ENCODE results near the gene RASGRP4.
"Not testable (repeated sequence)": the region's sequence is repeated elsewhere in the genome, so short reads cannot be mapped to it uniquely, and the experiment has no call there.

RASGRP4 gene

DNA sequence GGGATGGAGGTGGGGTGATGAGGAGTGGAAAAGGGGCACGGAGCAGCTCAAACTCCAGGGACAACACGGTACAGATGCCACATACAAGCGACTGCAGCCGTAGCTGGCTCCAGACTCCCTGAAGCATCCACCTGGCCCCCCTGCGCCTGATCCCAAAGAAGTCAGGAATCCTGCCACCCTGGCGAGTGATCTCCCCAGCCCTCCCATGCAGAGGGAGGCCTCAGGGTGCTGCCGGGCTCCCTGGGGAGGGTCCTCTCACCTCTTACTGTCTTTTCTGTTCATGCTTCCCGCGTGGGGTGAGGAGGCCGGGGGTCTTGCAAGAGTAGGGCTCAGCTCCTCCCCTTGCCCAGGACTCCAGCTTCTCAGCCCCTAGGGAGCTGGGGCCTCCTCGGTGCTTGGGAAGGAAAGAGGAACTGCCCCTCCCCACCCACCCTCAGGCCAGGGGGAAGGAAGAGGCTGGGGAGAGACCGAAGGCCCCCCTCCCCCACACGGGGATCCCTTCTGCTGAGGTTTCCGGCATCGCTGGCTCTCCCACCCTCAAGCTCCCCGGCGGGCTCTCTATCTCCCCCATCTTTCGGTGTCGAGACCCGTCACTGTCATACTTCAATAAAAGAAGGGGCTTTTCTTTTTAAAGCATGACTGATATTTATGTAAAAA, at the start of gene RASGRP4:
Gene RASGRP4, minus strand, starts transcription at position 410 of the 657 bp plus-strand sequence. Its CDS starts 128 bp downstream, at position 282.
- no peak within 1 kb of the TSS for H3K27ac ChIP-seq (ENCODE audit: low read length)
- H3K4me1 ChIP-seq (ENCODE audit: insufficient read depth, low read length) = peaks cover 4% of the 10 kb centered on the region; the same call in 1 of the 2 replicates
- H3K27me3 ChIP-seq (ENCODE audit: insufficient read depth, low read length) = no peaks in the 10 kb centered on the region
- no peaks in the 10 kb centered on the region for H3K36me3 ChIP-seq (ENCODE audit: insufficient read depth, low read depth, low read length)
- H3K9me3 ChIP-seq (ENCODE audit: insufficient read depth, low read depth, low read length) = no peaks in the 10 kb centered on the region
- H3K9ac ChIP-seq (ENCODE audit: low read depth, low read length) = 0 out of 2 replicates have a peak within 1 kb of the TSS, but pooled peaks have one; percentile 16
- no peak within 1 kb of the TSS for H3K4me3 ChIP-seq (ENCODE audit: low read length)

GRCh38 chr19:38475176-38475575, 49.2 kb upstream of the RASGRP4 start:
- no peak overlapping the region for H3K27ac ChIP-seq (ENCODE audit: low read length)
- no peak overlapping the region for H3K9ac ChIP-seq (ENCODE audit: low read depth, low read length)
- H3K27me3 ChIP-seq (ENCODE audit: insufficient read depth, low read length) = no peaks in the 10 kb centered on the region
- H3K4me1 ChIP-seq (ENCODE audit: insufficient read depth, low read length) = no peaks in the 10 kb centered on the region
- peaks cover 40% of the 10 kb centered on the region; the same call in 1 of the 2 replicates for H3K36me3 ChIP-seq (ENCODE audit: insufficient read depth, low read depth, low read length)
- H3K4me3 ChIP-seq (ENCODE audit: low read length) = no peak overlapping the region
- H3K9me3 ChIP-seq (ENCODE audit: insufficient read depth, low read depth, low read length) = no peaks in the 10 kb centered on the region

GRCh38 chr19:38473201-38473600, 47.2 kb upstream of the RASGRP4 start:
- no peak overlapping the region for H3K9ac ChIP-seq (ENCODE audit: low read depth, low read length)
- peaks cover 47% of the 10 kb centered on the region for H3K36me3 ChIP-seq (ENCODE audit: insufficient read depth, low read depth, low read length)
- no peaks in the 10 kb centered on the region for H3K9me3 ChIP-seq (ENCODE audit: insufficient read depth, low read depth, low read length)
- H3K27me3 ChIP-seq (ENCODE audit: insufficient read depth, low read length) = no peaks in the 10 kb centered on the region
- H3K4me1 ChIP-seq (ENCODE audit: insufficient read depth, low read length) = no peaks in the 10 kb centered on the region
- no peak overlapping the region for H3K4me3 ChIP-seq (ENCODE audit: low read length)
- no peak overlapping the region for H3K27ac ChIP-seq (ENCODE audit: low read length)

- H3K9me3 ChIP-seq (ENCODE audit: insufficient read depth, low read depth, low read length); H3K4me1 ChIP-seq (ENCODE audit: insufficient read depth, low read length); H3K9ac ChIP-seq (ENCODE audit: low read depth, low read length); H3K27ac ChIP-seq (ENCODE audit: low read length); H3K27me3 ChIP-seq (ENCODE audit: insufficient read depth, low read length); H3K4me3 ChIP-seq (ENCODE audit: low read length): not testable (repeated sequence)
- peaks cover 52% of the 10 kb centered on the region for H3K36me3 ChIP-seq (ENCODE audit: insufficient read depth, low read depth, low read length)
These were observed 46.7 kb upstream of the RASGRP4 start for GRCh38 chr19:38472725-38473124.

DNA sequence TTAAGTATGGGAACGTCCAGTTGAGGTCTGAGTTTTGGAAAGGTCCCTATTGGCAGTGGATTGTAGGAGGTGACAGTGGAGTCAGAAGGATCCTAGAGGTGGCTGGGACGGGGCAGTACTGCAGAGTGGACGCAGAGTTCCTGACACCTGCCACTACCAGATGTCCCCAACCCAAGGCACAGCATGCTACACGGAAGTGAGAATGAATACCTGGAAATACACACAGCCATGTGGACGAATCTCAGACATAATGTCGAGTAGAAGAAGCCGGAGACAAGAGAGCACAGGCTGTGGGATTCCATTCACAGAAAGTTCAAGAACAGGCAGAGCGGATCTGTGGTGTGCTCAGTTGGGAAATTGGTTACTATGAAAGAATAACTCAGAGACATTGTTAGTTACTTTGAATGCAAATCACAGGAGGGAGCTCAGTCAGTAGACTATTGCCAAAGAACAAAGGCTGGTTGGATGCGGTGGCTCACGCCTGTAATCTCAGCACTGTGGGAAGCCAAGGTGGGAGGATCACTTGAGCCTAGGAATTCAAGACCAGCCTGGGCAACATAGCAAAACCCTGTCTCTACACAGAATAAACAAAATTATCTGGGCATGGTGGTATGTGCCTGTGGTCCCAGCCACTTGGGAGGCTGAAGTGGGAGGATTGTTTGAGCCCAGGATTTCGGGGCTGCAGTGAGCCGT, 44.9 kb upstream of the RASGRP4 start:
- H3K9me3 ChIP-seq (ENCODE audit: insufficient read depth, low read depth, low read length) = no peaks in the 10 kb centered on the region
- H3K36me3 ChIP-seq (ENCODE audit: insufficient read depth, low read depth, low read length) = peaks cover 56% of the 10 kb centered on the region
- H3K27ac ChIP-seq (ENCODE audit: low read length) = no peak overlapping the region
- no peaks in the 10 kb centered on the region for H3K4me1 ChIP-seq (ENCODE audit: insufficient read depth, low read length)
- H3K9ac ChIP-seq (ENCODE audit: low read depth, low read length) = no peak overlapping the region
- H3K4me3 ChIP-seq (ENCODE audit: low read length) = no peak overlapping the region
- no peaks in the 10 kb centered on the region for H3K27me3 ChIP-seq (ENCODE audit: insufficient read depth, low read length)

GRCh38 chr19:38469151-38469550, 43.1 kb upstream of the RASGRP4 start:
- no peaks in the 10 kb centered on the region for H3K4me1 ChIP-seq (ENCODE audit: insufficient read depth, low read length)
- H3K27ac ChIP-seq (ENCODE audit: low read length) = no peak overlapping the region
- H3K27me3 ChIP-seq (ENCODE audit: insufficient read depth, low read length) = no peaks in the 10 kb centered on the region
- no peak overlapping the region for H3K9ac ChIP-seq (ENCODE audit: low read depth, low read length)
- peaks cover 60% of the 10 kb centered on the region for H3K36me3 ChIP-seq (ENCODE audit: insufficient read depth, low read depth, low read length)
- H3K4me3 ChIP-seq (ENCODE audit: low read length) = no peak overlapping the region
- no peaks in the 10 kb centered on the region for H3K9me3 ChIP-seq (ENCODE audit: insufficient read depth, low read depth, low read length)

DNA sequence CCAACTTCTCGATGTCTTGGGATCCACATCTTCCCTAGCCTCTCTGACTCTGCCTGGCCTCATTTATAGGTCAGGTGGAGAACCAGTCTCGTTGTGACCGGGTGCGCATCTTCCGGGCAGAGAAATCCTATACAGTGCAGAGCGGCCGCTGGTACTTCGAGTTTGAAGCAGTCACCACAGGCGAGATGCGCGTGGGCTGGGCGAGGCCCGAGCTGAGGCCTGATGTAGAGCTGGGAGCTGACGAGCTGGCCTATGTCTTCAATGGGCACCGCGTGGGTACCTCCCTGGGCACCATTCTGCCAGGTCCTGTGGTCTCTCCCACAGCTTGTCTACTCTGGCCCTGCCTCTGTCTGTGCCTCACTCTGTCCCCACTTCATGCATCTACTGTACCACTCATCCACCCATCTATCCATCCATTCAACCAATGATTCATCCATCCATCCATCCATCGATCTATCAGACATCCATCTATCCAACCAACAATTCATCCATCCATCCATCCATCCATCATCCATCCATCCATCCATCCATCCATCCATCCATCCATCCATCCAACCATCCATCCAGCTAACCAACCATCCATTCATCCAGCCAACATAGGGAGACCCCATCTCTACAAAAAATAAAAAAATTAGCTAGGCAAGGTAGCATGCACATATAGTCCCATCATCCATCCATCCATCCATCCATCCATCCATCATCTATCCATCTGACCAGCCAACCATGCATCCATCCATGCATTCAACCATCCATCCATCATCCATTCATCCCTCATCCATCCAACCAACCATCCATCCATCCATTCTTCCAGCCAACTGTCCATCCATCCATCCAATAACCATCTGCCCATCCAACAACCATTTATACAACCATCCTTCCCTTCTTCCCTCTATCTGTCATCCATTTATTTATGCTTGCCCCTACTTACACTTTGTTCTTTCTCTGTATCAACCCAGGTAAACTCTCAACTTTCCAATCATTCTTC, 41.8 kb upstream of the RASGRP4 start:
- no peaks in the 10 kb centered on the region for H3K4me1 ChIP-seq (ENCODE audit: insufficient read depth, low read length)
- H3K36me3 ChIP-seq (ENCODE audit: insufficient read depth, low read depth, low read length) = peaks cover 56% of the 10 kb centered on the region
- H3K27me3 ChIP-seq (ENCODE audit: insufficient read depth, low read length) = no peaks in the 10 kb centered on the region
- no peaks in the 10 kb centered on the region for H3K9me3 ChIP-seq (ENCODE audit: insufficient read depth, low read depth, low read length)
- no peak overlapping the region for H3K9ac ChIP-seq (ENCODE audit: low read depth, low read length)
- H3K27ac ChIP-seq (ENCODE audit: low read length) = no peak overlapping the region
- no peak overlapping the region for H3K4me3 ChIP-seq (ENCODE audit: low read length)

- no peak overlapping the region for H3K4me3 ChIP-seq (ENCODE audit: low read length)
- H3K9ac ChIP-seq (ENCODE audit: low read depth, low read length) = no peak overlapping the region
- H3K9me3 ChIP-seq (ENCODE audit: insufficient read depth, low read depth, low read length) = no peaks in the 10 kb centered on the region
- no peak overlapping the region for H3K27ac ChIP-seq (ENCODE audit: low read length)
- H3K36me3 ChIP-seq (ENCODE audit: insufficient read depth, low read depth, low read length) = peaks cover 56% of the 10 kb centered on the region
- no peaks in the 10 kb centered on the region for H3K4me1 ChIP-seq (ENCODE audit: insufficient read depth, low read length)
- H3K27me3 ChIP-seq (ENCODE audit: insufficient read depth, low read length) = no peaks in the 10 kb centered on the region
These were observed 40.0 kb upstream of the RASGRP4 start for GRCh38 chr19:38466050-38466449.

DNA sequence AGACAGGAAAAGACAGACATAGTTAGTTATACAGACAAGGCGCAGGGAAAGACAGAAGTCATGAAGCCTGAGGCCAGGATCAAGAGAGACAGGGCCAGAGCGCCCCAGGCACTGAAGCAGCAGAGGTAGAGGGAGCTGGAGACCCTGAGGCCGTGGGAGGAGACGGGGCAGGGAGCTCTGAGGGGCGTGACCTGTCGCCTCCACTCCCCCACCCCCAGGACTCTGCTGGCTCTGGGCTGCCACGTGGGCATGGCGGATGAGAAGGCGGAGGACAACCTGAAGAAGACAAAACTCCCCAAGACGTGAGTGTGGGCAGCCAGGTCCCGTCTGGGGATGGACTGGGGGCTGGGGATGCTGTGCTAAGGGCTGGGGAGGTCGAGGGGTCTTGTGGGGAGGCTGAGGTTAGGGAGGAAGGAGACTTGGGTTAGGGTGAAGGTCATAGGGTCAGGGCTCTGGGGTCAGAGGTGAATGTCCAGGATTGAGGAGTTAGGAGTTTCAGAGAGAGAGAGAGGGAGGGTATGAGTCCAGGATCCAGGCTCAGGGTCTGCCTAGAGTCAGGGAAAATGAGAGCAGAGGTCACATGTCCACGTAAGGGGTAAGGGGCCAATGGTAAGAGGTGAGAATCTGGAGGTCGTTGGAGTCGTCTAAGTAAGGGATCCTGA, 38.5 kb upstream of the RASGRP4 start:
- no peaks in the 10 kb centered on the region for H3K4me1 ChIP-seq (ENCODE audit: insufficient read depth, low read length)
- H3K36me3 ChIP-seq (ENCODE audit: insufficient read depth, low read depth, low read length) = peaks cover 61% of the 10 kb centered on the region
- H3K4me3 ChIP-seq (ENCODE audit: low read length) = no peak overlapping the region
- no peak overlapping the region for H3K27ac ChIP-seq (ENCODE audit: low read length)
- H3K27me3 ChIP-seq (ENCODE audit: insufficient read depth, low read length) = no peaks in the 10 kb centered on the region
- no peaks in the 10 kb centered on the region for H3K9me3 ChIP-seq (ENCODE audit: insufficient read depth, low read depth, low read length)
- no peak overlapping the region for H3K9ac ChIP-seq (ENCODE audit: low read depth, low read length)

DNA sequence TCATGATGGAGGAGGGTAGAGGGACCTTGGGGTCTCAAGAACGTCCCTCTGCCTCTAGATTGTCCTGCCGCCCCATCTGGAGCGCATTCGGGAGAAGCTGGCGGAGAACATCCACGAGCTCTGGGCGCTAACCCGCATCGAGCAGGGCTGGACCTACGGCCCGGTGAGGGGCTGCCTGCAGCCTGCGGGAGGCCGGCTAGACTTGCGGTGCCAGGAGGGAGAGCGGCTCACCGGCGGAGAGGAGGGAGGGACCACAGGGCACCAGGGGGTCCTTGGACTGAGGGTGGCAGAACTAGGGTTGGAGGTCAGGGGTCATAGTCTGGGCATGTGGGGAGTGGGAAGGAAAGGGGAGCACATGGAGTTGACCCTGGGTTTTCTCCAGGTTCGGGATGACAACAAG, 37.3 kb upstream of the RASGRP4 start:
- peaks cover 59% of the 10 kb centered on the region for H3K36me3 ChIP-seq (ENCODE audit: insufficient read depth, low read depth, low read length)
- H3K4me1 ChIP-seq (ENCODE audit: insufficient read depth, low read length) = no peaks in the 10 kb centered on the region
- H3K27me3 ChIP-seq (ENCODE audit: insufficient read depth, low read length) = no peaks in the 10 kb centered on the region
- H3K4me3 ChIP-seq (ENCODE audit: low read length) = no peak overlapping the region
- no peak overlapping the region for H3K27ac ChIP-seq (ENCODE audit: low read length)
- no peaks in the 10 kb centered on the region for H3K9me3 ChIP-seq (ENCODE audit: insufficient read depth, low read depth, low read length)
- H3K9ac ChIP-seq (ENCODE audit: low read depth, low read length) = no peak overlapping the region

GRCh38 chr19:38458991-38459390, 33.0 kb upstream of the RASGRP4 start:
- Histone ChIP-seq H3K27me3 (ENCODE audit: insufficient read depth, low read length) (no peaks in the 10 kb centered on the region), H3K27ac (ENCODE audit: low read length) (no peak overlapping the region), H3K9me3 (ENCODE audit: insufficient read depth, low read depth, low read length) (no peaks in the 10 kb centered on the region), H3K36me3 (ENCODE audit: insufficient read depth, low read depth, low read length) (peaks cover 52% of the 10 kb centered on the region), H3K4me3 (ENCODE audit: low read length) (no peak overlapping the region), H3K4me1 (ENCODE audit: insufficient read depth, low read length) (no peaks in the 10 kb centered on the region), H3K9ac (ENCODE audit: low read depth, low read length) (no peak overlapping the region)
